ENCODE measurements around the gene SLC16A3. TPM values are rescaled to one million over a fixed set of nuclear protein-coding genes. Genes with fewer than 3 reads are reported as not detected.

Gene SLC16A3
- total and polyA plus RNA-seq, 10 of the 15 experiments (the other 5 are each of a cell fraction or from before 2014, with no cell fraction given), result 0.10 to 46.5 (median 8.0) TPM

DNA sequence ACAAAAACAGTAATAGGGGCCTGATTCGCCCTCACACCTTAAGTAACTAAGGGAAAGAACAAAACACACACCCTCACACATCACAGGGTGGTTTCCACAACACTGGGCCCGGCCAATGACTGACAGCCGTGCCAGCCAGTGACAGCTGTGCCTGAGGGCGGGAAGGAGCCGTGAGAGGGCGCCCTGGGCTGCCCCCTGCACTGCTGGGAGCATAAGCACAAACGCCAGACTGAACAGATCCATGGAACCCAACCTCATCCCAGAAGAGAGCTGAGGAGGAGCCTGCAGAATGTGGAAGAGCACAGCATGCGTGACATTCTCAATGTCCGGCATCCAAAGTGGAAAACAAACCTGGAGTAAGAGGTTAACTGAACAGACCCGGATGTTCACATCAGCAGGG lies 28.6 kb downstream of the SLC16A3 start:
- H2AFZ ChIP-seq (ENCODE audit: control insufficient read depth, low read depth, low read length), result no peak overlapping the region
- SMC1A ChIA-PET (ENCODE audit: uncharacterized antibody, unreplicated experiment), result no interaction called here
- H3K27ac ChIP-seq (ENCODE audit: control insufficient read depth, insufficient read depth), result no peak overlapping the region
- no TSS peak for BruUV-seq (replicated peaks)
- FAIRE-seq (no peak), DNase-seq (ENCODE audit: low read depth, low spot score) (no peak), ATAC-seq (peak; percentile 64)
- no peak overlapping the region for H3K4me3 ChIP-seq
- in situ Hi-C loops (cut with MboI), result no loop called here
- RAD21 ChIA-PET (ENCODE audit: unreplicated experiment), result interaction anchor here (0.7 kb wide), 1 partner anchor 64 kb away, joined by 3 read pairs; no protein-coding TSS in a partner anchor
- no peaks in the 10 kb centered on the region for H3K4me1 ChIP-seq (ENCODE audit: control insufficient read depth, insufficient read depth, low read length)
- H3K79me2 ChIP-seq (ENCODE audit: control insufficient read depth, insufficient read depth, low read length), result no peaks in the 10 kb centered on the region; the same call in 1 of the 2 replicates
- WGBS (ENCODE audit: insufficient coverage, insufficient replicate concordance, low lambda C conversion rate, missing lambda C conversion rate), result 92% methylated on average over 10 of the region's 10 CpGs
- no peaks in the 10 kb centered on the region; the same call in 1 of the 2 replicates for H4K20me1 ChIP-seq (ENCODE audit: control insufficient read depth, insufficient read depth)
- H3K9ac ChIP-seq (ENCODE audit: control insufficient read depth, insufficient read depth, low read length), result no peak overlapping the region
- CTCF ChIA-PET, result no interaction called here
- peaks cover 42 to 44% of the 10 kb centered on the region in 2 experiments for H3K36me3 ChIP-seq (ENCODE audit: control insufficient read depth in 2 of 2, insufficient read depth in 2 of 2, low read length in 1 of 2)
- no peak overlapping the region for H3K4me2 ChIP-seq (ENCODE audit: control insufficient read depth, insufficient read depth)
- no peaks in the 10 kb centered on the region; the same call in 2 of the 3 replicates for H3K9me3 ChIP-seq (replicated peaks; ENCODE audit: control insufficient read depth, insufficient read depth, low read length)
- no peaks in the 10 kb centered on the region for H3K27me3 ChIP-seq (replicated peaks in 1 of 2; ENCODE audit: control insufficient read depth in 2 of 2, insufficient read depth in 2 of 2, low read length in 1 of 2)
- POLR2A ChIA-PET, result interaction anchor here (0.7 kb wide), 1 partner anchor 52 kb away, joined by 6 read pairs; no protein-coding TSS in a partner anchor
- intact Hi-C loops (cut with micrococcal nuclease; ENCODE audit: unreplicated experiment), result no loop called here
- TF ChIP-seq POLR2A (IDR thresholded peaks at IDR 0.05; ENCODE audit: low read depth, low read length), result peak; percentile 41; the same call in 1 of the 2 replicates
- no peak for TF ChIP-seq BRCA1 (IDR thresholded peaks at IDR 0.05; ENCODE audit: low read depth, low read length)
- TF ChIP-seq, protein P1, sequence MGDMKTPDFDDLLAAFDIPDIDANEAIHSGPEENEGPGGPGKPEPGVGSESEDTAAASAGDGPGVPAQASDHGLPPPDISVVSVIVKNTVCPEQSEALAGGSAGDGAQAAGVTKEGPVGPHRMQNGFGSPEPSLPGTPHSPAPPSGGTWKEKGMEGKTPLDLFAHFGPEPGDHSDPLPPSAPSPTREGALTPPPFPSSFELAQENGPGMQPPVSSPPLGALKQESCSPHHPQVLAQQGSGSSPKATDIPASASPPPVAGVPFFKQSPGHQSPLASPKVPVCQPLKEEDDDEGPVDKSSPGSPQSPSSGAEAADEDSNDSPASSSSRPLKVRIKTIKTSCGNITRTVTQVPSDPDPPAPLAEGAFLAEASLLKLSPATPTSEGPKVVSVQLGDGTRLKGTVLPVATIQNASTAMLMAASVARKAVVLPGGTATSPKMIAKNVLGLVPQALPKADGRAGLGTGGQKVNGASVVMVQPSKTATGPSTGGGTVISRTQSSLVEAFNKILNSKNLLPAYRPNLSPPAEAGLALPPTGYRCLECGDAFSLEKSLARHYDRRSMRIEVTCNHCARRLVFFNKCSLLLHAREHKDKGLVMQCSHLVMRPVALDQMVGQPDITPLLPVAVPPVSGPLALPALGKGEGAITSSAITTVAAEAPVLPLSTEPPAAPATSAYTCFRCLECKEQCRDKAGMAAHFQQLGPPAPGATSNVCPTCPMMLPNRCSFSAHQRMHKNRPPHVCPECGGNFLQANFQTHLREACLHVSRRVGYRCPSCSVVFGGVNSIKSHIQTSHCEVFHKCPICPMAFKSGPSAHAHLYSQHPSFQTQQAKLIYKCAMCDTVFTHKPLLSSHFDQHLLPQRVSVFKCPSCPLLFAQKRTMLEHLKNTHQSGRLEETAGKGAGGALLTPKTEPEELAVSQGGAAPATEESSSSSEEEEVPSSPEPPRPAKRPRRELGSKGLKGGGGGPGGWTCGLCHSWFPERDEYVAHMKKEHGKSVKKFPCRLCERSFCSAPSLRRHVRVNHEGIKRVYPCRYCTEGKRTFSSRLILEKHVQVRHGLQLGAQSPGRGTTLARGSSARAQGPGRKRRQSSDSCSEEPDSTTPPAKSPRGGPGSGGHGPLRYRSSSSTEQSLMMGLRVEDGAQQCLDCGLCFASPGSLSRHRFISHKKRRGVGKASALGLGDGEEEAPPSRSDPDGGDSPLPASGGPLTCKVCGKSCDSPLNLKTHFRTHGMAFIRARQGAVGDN (IDR thresholded peaks at IDR 0.05), result no peak
- TF ChIP-seq, protein P2, sequence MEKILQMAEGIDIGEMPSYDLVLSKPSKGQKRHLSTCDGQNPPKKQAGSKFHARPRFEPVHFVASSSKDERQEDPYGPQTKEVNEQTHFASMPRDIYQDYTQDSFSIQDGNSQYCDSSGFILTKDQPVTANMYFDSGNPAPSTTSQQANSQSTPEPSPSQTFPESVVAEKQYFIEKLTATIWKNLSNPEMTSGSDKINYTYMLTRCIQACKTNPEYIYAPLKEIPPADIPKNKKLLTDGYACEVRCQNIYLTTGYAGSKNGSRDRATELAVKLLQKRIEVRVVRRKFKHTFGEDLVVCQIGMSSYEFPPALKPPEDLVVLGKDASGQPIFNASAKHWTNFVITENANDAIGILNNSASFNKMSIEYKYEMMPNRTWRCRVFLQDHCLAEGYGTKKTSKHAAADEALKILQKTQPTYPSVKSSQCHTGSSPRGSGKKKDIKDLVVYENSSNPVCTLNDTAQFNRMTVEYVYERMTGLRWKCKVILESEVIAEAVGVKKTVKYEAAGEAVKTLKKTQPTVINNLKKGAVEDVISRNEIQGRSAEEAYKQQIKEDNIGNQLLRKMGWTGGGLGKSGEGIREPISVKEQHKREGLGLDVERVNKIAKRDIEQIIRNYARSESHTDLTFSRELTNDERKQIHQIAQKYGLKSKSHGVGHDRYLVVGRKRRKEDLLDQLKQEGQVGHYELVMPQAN (conservative IDR thresholded peaks at IDR 0.05), result no peak
- TF ChIP-seq TCF12 (IDR thresholded peaks at IDR 0.05; ENCODE audit: low read depth, low read length), result no peak
- TF ChIP-seq PAX5 (IDR thresholded peaks at IDR 0.05; ENCODE audit: borderline replicate concordance, low read depth, low read length), result no peak
- no peak for TF ChIP-seq YBX1 (IDR thresholded peaks at IDR 0.05)
- TF ChIP-seq, protein P3, sequence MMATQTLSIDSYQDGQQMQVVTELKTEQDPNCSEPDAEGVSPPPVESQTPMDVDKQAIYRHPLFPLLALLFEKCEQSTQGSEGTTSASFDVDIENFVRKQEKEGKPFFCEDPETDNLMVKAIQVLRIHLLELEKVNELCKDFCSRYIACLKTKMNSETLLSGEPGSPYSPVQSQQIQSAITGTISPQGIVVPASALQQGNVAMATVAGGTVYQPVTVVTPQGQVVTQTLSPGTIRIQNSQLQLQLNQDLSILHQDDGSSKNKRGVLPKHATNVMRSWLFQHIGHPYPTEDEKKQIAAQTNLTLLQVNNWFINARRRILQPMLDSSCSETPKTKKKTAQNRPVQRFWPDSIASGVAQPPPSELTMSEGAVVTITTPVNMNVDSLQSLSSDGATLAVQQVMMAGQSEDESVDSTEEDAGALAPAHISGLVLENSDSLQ (IDR thresholded peaks at IDR 0.05), result peak; percentile 95
- TF ChIP-seq WRNIP1 (IDR thresholded peaks at IDR 0.05; ENCODE audit: borderline replicate concordance, low read depth, low read length), result no peak
- TF ChIP-seq NR2C1 (IDR thresholded peaks at IDR 0.05), result no peak
- TF ChIP-seq, protein P4, sequence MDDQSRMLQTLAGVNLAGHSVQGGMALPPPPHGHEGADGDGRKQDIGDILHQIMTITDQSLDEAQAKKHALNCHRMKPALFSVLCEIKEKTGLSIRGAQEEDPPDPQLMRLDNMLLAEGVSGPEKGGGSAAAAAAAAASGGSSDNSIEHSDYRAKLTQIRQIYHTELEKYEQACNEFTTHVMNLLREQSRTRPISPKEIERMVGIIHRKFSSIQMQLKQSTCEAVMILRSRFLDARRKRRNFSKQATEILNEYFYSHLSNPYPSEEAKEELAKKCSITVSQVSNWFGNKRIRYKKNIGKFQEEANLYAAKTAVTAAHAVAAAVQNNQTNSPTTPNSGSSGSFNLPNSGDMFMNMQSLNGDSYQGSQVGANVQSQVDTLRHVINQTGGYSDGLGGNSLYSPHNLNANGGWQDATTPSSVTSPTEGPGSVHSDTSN (IDR thresholded peaks at IDR 0.05; ENCODE audit: insufficient replicate concordance, low read depth, low read length), result peak; percentile 90
- TF ChIP-seq RUNX3 (IDR thresholded peaks at IDR 0.05; ENCODE audit: low read length), result no peak
- TF ChIP-seq ATF7 (IDR thresholded peaks at IDR 0.05; ENCODE audit: low read depth), result no peak
- peak; percentile 23; the same call in 1 of the 2 replicates for TF ChIP-seq POLR2AphosphoS5 (IDR thresholded peaks at IDR 0.05; ENCODE audit: low read length)
- TF ChIP-seq NFYB (IDR thresholded peaks at IDR 0.05; ENCODE audit: insufficient read depth, low read depth, low read length), result 0 out of 2 replicates have a peak, but pooled peaks have one; percentile 11
- TF ChIP-seq STAT3 (IDR thresholded peaks at IDR 0.05; ENCODE audit: low read depth, low read length), result no peak
